Cardiac ventricle fibroblast (primary cell): ENCODE measurements around the gene ITGAD. TPM values are rescaled to one million over a fixed set of nuclear protein-coding genes. Genes with fewer than 3 reads are reported as not detected.

Experiments used
- total RNA-seq: library from RNA; depleted of rRNA; stranded (reverse); fragments of >200 nt; gene quantifications from 2 replicates; pipeline ENCODE4 v1.2.3, GENCODE V29; 2015

Gene ITGAD
- not detected in 2 replicates for total RNA-seq

DNA sequence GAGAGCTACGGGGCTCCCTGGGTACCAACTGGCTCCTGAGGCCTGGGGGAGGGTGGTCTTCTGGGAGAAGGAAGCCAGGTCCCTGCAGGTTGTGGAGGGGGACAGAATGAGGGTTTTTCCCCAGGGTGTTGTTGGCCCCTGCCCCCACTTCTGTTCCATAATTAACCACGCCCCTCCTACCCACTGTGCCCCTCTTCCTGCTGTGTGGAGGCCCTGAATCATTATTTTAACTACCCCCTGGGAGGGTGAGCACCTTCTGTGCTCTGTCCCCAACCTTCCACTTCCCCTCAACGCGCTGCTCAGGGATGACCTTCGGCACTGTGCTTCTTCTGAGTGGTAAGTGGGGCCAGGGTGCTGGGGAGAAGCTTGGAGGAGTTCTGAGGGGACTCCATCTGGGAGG lies at the start of gene ITGAD:
Gene ITGAD (plus strand): TSS at position 280 of the 400 bp plus-strand sequence. CDS start 26 bp downstream, at position 306.

DNA sequence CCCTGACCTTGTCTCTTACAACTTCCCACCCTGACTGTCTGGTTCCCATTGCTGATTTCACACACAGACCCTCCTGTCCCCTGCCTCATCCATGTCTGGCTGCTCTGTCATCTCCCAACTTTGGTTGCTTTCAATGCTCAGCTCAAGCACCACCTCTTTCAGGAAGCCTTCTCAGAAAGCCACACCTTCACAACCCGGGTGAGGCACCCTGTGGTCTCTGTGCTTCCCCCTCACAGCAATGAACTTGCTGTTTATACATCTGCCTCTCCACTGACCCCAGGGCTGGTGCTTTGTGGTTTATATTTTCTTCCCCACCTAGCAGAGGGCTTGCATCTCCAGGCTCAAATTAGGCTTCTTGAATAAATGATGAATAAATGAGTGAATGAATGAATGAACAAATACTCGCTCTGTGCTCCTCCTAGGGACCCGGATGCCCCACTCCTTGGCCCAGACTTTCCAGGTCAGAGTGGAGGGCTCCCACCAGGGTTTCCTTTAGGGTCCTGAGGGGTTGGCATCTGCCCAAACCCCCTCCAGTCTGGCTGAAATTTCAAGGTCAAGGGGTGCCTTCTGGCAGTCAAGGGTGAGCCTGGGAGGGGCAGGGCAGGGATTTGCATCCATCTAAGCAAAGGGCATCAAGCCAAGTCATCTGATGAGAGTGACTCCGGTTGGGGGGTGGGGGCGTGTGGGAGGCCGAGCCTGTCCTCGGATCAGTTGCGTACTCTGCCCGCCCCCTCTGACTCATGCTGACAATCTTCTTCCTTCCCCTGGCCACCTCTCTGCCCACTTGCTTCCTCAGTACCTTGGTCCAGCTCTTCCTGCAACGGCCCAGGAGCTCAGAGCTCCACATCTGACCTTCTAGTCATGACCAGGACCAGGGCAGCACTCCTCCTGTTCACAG lies 38.5 kb upstream of the ITGAD start, which contains the start of gene ITGAX:
Gene ITGAX (plus strand): TSS at position 783 of the 898 bp plus-strand sequence. CDS start 79 bp downstream, at position 862.

DNA sequence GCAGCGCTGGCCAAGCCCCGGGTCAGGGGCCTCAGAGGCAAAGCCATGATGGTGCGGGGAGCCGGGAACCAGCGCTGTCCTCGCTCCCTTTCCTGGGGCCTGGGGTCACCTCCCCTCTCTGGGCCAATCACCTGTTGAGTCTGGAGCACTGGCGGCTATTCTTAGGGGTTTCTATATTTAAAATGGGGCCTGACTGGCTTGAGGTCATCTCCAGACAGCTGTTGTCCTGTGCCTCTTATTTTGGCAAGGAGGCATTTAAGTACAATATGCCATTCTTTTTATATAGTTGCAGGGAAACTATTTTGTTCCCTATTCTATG lies 35.1 kb downstream of the ITGAD start, which contains the start of gene COX6A2:
Gene COX6A2 (minus strand): TSS at position 82 of the 319 bp plus-strand sequence. CDS start 35 bp downstream, at position 47.

DNA sequence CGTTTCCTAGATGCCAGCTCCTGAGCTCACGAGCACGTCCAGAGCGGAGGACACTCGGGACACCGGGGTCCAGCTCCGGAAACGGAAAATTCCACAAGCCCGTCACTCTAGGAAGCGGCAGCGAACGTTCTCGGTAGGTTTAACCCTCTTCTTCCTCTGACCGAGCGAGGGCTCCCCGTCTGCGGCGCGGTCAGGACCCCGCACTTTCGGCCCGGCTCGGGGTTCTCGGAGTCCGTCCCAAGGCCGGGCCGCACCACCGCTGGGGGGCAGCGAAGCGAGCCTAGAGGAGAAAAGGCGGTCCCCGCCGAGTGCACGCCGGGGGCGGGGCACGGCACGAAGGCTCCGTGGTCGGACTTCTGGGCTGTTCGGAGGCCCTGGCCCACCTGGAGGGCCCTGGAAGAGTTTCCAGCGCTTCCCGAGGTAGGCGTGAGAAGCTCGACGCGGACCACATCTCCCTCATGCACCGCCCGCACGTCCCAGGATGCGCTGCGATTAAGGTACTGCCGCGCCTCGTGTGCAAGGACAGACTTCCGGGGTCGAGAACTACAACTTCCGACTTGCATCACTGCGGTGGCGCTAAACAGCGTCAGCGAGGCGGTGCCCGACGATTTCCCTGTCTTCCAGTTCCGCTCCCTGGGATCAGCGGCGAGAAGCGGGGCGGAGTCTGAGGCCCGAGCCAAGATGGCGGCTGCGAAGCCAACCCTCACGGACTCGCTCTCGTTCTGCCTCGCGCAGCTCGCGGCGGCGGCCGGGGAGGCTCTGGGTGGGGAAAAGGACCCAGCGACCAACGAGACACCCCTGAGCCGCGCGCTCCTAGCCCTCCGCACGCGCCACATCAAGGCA lies 65.9 kb downstream of the ITGAD start, which contains the start of gene ARMC5:
Gene ARMC5 (plus strand): TSS at position 658 of the 843 bp plus-strand sequence. CDS start 24 bp downstream, at position 682.

DNA sequence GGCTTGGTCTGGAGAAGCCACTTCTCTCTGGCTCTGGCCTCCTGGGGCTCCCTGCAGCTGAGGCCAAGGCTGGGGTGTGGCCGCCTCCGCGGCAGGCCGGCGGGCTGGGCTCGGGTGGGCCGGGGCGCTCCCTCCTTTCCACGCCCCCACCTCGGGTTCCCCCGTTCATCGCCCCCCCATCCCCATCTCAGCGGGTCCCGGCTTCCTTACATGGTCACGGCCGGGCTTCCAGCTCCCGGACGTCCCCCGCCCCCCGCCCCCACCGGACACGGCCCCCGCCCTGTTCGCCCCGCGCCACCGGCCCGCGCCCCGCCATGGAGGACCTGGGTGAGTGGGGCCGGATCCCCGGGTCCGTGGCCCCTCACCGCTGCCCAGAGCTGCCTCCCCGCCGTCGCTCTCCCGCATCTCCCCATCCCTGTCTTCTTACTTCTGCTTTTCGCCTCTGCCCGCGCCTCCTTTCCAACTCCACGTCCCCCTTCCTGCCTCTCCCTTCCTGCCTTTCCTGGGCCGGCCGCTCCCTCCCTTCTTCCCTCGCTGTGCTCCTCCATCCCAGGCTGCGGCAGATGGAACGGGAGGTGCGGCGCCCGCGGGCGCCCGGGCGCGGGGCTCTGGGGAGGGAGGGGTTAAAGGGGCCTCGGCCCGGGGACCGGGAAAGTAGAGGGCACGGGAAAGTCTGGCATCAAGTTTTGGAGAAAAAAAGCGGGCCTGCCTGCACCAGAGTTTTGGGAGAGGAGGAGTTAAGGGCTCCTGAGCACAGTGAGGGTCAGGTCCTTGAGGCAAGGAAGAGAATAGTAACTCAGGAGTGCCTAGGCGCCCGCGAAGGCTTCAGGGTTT lies 79.0 kb downstream of the ITGAD start, which contains the start of gene TGFB1I1:
Gene TGFB1I1 (plus strand): TSS at position 278 of the 834 bp plus-strand sequence. CDS start 37 bp downstream, at position 315.

Other genes with a start within 250 kb of the ITGAD start
- gene PRSS36, start 243.3 kb upstream of the ITGAD start, total RNA-seq, result 0.20 TPM in 1 of 2 replicates, not detected in the other
- 27.4 and 29.6 TPM in 2 replicates for gene FUS, start 213.2 kb upstream of the ITGAD start, total RNA-seq
- gene PYCARD, start 190.6 kb upstream of the ITGAD start, total RNA-seq, result 42.4 and 48.0 TPM in 2 replicates
- gene TRIM72, start 179.2 kb upstream of the ITGAD start, total RNA-seq, result not detected in 2 replicates
- gene PYDC1, start 176.2 kb upstream of the ITGAD start, total RNA-seq, result not detected in 2 replicates
- gene ITGAM, start 133.4 kb upstream of the ITGAD start, total RNA-seq, result not detected in 2 replicates
- gene ITGAX, start 38.2 kb upstream of the ITGAD start, total RNA-seq, result 0.12 TPM in 1 of 2 replicates, not detected in the other
- gene COX6A2, start 35.0 kb downstream of the ITGAD start, total RNA-seq, result not detected in 2 replicates
- 5.7 and 7.2 TPM in 2 replicates for gene ZNF843, start 49.5 kb downstream of the ITGAD start, total RNA-seq
- 10.3 and 12.0 TPM in 2 replicates for gene ARMC5, start 66.2 kb downstream of the ITGAD start, total RNA-seq
- 37.6 and 44.1 TPM in 2 replicates for gene TGFB1I1, start 78.8 kb downstream of the ITGAD start, total RNA-seq
- gene SLC5A2, start 89.8 kb downstream of the ITGAD start, total RNA-seq, result not detected in 2 replicates
- gene RUSF1, start 115.1 kb downstream of the ITGAD start, total RNA-seq, result 51.3 and 63.2 TPM in 2 replicates
- gene AHSP, start 134.6 kb downstream of the ITGAD start, total RNA-seq, result not detected in 2 replicates